Putamen (tissue), 1 donor: ENCODE data around the gene TNNI2.

ENCODE experiments used
- DNase-seq: peaks from one replicate; pipeline ENCODE4 v3.0.0-alpha.2; 2016; ENCODE audit warnings: low spot score

Gene TNNI2

GRCh38 chr11:1888811-1889210, 50.0 kb downstream of the TNNI2 start:
- no peak for DNase-seq

DNA sequence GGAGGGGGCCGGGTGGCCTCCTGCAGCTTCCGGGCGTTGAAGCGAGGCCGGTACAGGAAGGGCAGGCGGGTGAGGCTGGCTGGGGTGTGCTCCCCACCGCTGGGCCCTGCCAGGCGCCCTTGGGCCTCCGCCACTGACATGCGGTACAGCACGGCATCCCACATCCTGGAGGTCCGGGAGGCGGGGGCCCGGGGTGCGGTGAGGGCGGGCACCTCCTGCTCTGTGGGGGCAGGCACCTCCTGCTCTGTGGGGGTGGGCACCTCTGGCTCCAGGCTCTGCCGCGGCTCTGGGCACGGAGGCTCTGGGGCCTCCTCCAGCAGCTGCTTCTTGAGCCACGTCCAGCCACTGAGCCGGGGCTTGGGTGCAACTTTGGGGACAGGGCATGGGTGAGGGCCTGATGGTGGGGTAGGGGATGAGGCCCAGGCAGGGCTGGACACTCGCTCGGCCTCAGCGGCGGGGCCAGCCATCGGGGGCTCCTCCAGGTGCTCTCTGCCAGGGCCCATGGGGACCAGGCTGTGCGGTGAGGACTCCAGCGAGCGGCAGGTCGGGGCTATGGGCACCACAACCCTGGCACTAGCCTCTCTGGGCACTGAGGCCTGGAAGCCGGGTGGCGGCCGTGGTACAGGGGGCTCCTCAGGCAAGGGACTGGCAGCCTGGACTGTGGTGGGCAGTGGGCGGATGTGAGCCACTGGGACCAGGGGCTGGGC, 50.6 kb downstream of the TNNI2 start:
- DNase-seq: no peak

DNA sequence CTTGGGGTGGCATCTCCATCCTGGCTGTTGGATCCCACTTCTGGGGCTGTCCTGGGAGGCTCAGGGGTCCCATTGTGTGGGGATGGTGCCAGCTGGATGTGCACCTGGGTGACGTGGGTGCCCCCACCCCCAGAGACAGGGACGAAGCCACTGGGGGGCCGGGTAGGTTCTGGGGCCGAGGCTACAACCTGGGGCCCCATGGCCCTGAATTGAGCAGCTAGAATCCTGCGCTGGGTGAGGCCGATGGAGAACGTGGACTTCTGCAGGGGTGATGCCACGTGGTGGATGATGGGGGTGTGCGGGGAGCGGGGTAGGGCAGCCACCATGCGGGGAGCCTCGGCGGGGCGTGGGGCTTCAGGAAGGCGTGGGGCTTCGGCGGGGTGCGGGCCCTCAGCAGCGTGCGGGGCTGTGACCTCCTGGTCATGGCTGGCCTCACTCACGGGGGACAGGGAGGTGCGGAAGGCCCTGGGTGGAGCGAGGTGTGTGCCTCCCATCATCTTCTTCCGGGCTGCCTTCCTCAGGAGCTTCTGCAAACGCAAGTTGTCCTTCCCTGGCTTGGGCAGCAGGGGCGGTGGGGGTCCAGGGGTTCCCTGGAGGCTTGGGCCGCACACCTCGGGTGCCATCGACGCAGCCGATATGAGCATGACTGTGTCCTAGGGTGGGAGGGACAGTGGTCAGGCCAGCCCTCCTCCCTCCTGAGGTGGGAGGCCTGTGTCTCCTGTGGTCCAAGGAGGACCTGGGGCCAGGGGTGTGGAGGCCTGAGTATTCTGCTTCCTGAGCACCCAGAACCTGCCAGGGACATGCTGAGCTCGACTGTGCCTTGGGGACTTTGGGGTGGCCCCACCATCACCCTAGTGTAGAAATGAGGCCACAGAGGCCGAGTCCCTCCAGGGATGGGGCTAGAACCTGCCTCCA, 51.4 kb downstream of the TNNI2 start:
- DNase-seq: no peak
